ENCODE results near the gene LRRK2.

The LRRK2 gene

GRCh38 chr12:40298341-40298740 lies 73.5 kb downstream of the LRRK2 start:
- in situ Hi-C loops (cut with MboI; ENCODE audit: low pct_unique_long_range_greater_than_20kb, low sequenced_read_pairs): no loop called here

GRCh38 chr12:40300490-40300889 lies 75.7 kb downstream of the LRRK2 start:
- DNase-seq: no peak
- in situ Hi-C loops (cut with MboI; ENCODE audit: low pct_unique_long_range_greater_than_20kb, low sequenced_read_pairs): no loop called here

More at GRCh38 chr12:40298341-40298740, 73.5 kb downstream of the LRRK2 start:
- DNase-seq: no peak

- no peak for DNase-seq
- in situ Hi-C loops (cut with MboI; ENCODE audit: low pct_unique_long_range_greater_than_20kb, low sequenced_read_pairs): no loop called here
Measured at GRCh38 chr12:40309001-40309400, 84.2 kb downstream of the LRRK2 start.

GRCh38 chr12:40310211-40310610 lies 85.4 kb downstream of the LRRK2 start:
- no peak for DNase-seq
- in situ Hi-C loops (cut with MboI; ENCODE audit: low pct_unique_long_range_greater_than_20kb, low sequenced_read_pairs): loop anchor here (10.0 kb wide), 1 partner anchor 155 kb away; no protein-coding TSS in a partner anchor

GRCh38 chr12:40312196-40312595 lies 87.4 kb downstream of the LRRK2 start:
- no peak for DNase-seq
- in situ Hi-C loops (cut with MboI; ENCODE audit: low pct_unique_long_range_greater_than_20kb, low sequenced_read_pairs): loop anchor here (10.0 kb wide), 1 partner anchor 157 kb away; no protein-coding TSS in a partner anchor

GRCh38 chr12:40312982-40313576 lies 88.3 kb downstream of the LRRK2 start:
- in situ Hi-C loops (cut with MboI; ENCODE audit: low pct_unique_long_range_greater_than_20kb, low sequenced_read_pairs): loop anchor here (10.0 kb wide), 1 partner anchor 158 kb away; no protein-coding TSS in a partner anchor
- no peak for DNase-seq

- in situ Hi-C loops (cut with MboI; ENCODE audit: low pct_unique_long_range_greater_than_20kb, low sequenced_read_pairs): loop anchor here (10.0 kb wide), 1 partner anchor 159 kb away; no protein-coding TSS in a partner anchor
- no peak for DNase-seq
Measured at GRCh38 chr12:40313928-40314327, 89.1 kb downstream of the LRRK2 start.

GRCh38 chr12:40314927-40315326 lies 90.1 kb downstream of the LRRK2 start:
- peak; percentile 28 for DNase-seq
- in situ Hi-C loops (cut with MboI; ENCODE audit: low pct_unique_long_range_greater_than_20kb, low sequenced_read_pairs): loop anchor here (10.0 kb wide), 1 partner anchor 160 kb away; no protein-coding TSS in a partner anchor

- no peak for DNase-seq
- in situ Hi-C loops (cut with MboI; ENCODE audit: low pct_unique_long_range_greater_than_20kb, low sequenced_read_pairs): loop anchor here (10.0 kb wide), 1 partner anchor 161 kb away; no protein-coding TSS in a partner anchor
Measured at GRCh38 chr12:40315375-40315774, 90.6 kb downstream of the LRRK2 start.

GRCh38 chr12:40324261-40324660 lies 99.5 kb downstream of the LRRK2 start:
- no peak for DNase-seq
- in situ Hi-C loops (cut with MboI; ENCODE audit: low pct_unique_long_range_greater_than_20kb, low sequenced_read_pairs): no loop called here

- DNase-seq: peak; percentile 52
- in situ Hi-C loops (cut with MboI; ENCODE audit: low pct_unique_long_range_greater_than_20kb, low sequenced_read_pairs): no loop called here
Measured at GRCh38 chr12:40325349-40325960, 100.7 kb downstream of the LRRK2 start.

GRCh38 chr12:40327535-40327934 lies 102.7 kb downstream of the LRRK2 start:
- no peak for DNase-seq
- in situ Hi-C loops (cut with MboI; ENCODE audit: low pct_unique_long_range_greater_than_20kb, low sequenced_read_pairs): no loop called here

- in situ Hi-C loops (cut with MboI; ENCODE audit: low pct_unique_long_range_greater_than_20kb, low sequenced_read_pairs): no loop called here
- no peak for DNase-seq
Measured at GRCh38 chr12:40330180-40330579, 105.4 kb downstream of the LRRK2 start.

GRCh38 chr12:40331886-40332285 lies 107.1 kb downstream of the LRRK2 start:
- no peak for DNase-seq
- in situ Hi-C loops (cut with MboI; ENCODE audit: low pct_unique_long_range_greater_than_20kb, low sequenced_read_pairs): no loop called here

GRCh38 chr12:40335991-40336390 lies 111.2 kb downstream of the LRRK2 start:
- in situ Hi-C loops (cut with MboI; ENCODE audit: low pct_unique_long_range_greater_than_20kb, low sequenced_read_pairs): no loop called here
- DNase-seq: no peak

GRCh38 chr12:40336573-40337199 lies 111.9 kb downstream of the LRRK2 start:
- peak; percentile 36 for DNase-seq
- in situ Hi-C loops (cut with MboI; ENCODE audit: low pct_unique_long_range_greater_than_20kb, low sequenced_read_pairs): no loop called here

- DNase-seq: no peak
- in situ Hi-C loops (cut with MboI; ENCODE audit: low pct_unique_long_range_greater_than_20kb, low sequenced_read_pairs): no loop called here
Measured at GRCh38 chr12:40338071-40338470, 113.3 kb downstream of the LRRK2 start.

GRCh38 chr12:40338621-40339020 lies 113.8 kb downstream of the LRRK2 start:
- no peak for DNase-seq
- in situ Hi-C loops (cut with MboI; ENCODE audit: low pct_unique_long_range_greater_than_20kb, low sequenced_read_pairs): no loop called here

- in situ Hi-C loops (cut with MboI; ENCODE audit: low pct_unique_long_range_greater_than_20kb, low sequenced_read_pairs): no loop called here
- no peak for DNase-seq
Measured at GRCh38 chr12:40342010-40342409, 117.2 kb downstream of the LRRK2 start.

GRCh38 chr12:40343124-40343523 lies 118.3 kb downstream of the LRRK2 start:
- in situ Hi-C loops (cut with MboI; ENCODE audit: low pct_unique_long_range_greater_than_20kb, low sequenced_read_pairs): no loop called here
- no peak for DNase-seq

Data from KBM-7 (cell line).